HEK293 (cell line): ENCODE data around the gene CHMP4B.

ENCODE experiments used
- CTCF ChIA-PET: fragments of 350-600 bp; formaldehyde crosslinking; extraction: SDS; loops from one replicate; lab custom pipeline; 2021; ENCODE audit warnings: antibody characterized with exemption; lab: Yijun Ruan, JAX
- POLR2A ChIA-PET: fragments of 300-600 bp; formaldehyde crosslinking; extraction: SDS; loops from one replicate; lab custom pipeline; 2020; ENCODE audit warnings: antibody characterized with exemption, inconsistent platforms; lab: Yijun Ruan, JAX
- H3K27ac ChIP-seq: fragments of 200-500 bp; sonication (Bioruptor generic); 2 replicates; pipeline ENCODE4 v1.5.1; 2014; ENCODE audit warnings: low read depth, low read length, control low read depth, inconsistent platforms; ENCODE audit errors: extremely low read depth
- H3K36me3 ChIP-seq, 2 experiments: fragments of 200-500 bp in 1 of 2; sonication (Bioruptor generic) in 1 of 2; 1 replicate in 1 of 2; 2 replicates in 1 of 2; pipeline ENCODE4 v1.5.1; 2014 to 2017; ENCODE audit warnings: inconsistent platforms in 2 of 2, low read length in 2 of 2; ENCODE audit not compliant: control insufficient read depth in 2 of 2, insufficient read depth in 1 of 2
- H3K4me1 ChIP-seq: fragments of 200-500 bp; sonication (Bioruptor generic); 2 replicates; pipeline ENCODE4 v1.5.1; 2014; ENCODE audit warnings: mild to moderate bottlenecking, low read length, inconsistent platforms; ENCODE audit not compliant: control insufficient read depth, insufficient read depth
- H3K4me3 ChIP-seq: 2 replicates; pipeline ENCODE4 v1.5.1; 2011; ENCODE audit warnings: low read depth, mild to moderate bottlenecking, control low read depth, low read length, moderate library complexity
- H3K9me3 ChIP-seq: fragments of 200-500 bp; sonication (Bioruptor generic); 2 replicates; pipeline ENCODE4 v1.5.1; 2014; ENCODE audit warnings: low read depth, low read length, inconsistent platforms; ENCODE audit not compliant: control insufficient read depth, insufficient read depth
- BCL11A ChIP-seq: fragments of 450-650 bp; formaldehyde crosslinking; IDR thresholded peaks from 2 replicates; pipeline ENCODE4 v1.5.1; 2016; ENCODE audit warnings: low read depth, missing biosample characterization, missing genetic modification characterization
- EGR2 ChIP-seq: fragments of 450-650 bp; formaldehyde crosslinking; IDR thresholded peaks from 2 replicates; pipeline ENCODE4 v1.5.1; 2016; ENCODE audit warnings: low read depth, missing biosample characterization, missing genetic modification characterization
- GLIS2 ChIP-seq: fragments of 450-650 bp; formaldehyde crosslinking; IDR thresholded peaks from 2 replicates; pipeline ENCODE4 v1.5.1; 2016; ENCODE audit warnings: missing biosample characterization, missing genetic modification characterization
- IKZF3 ChIP-seq: fragments of 450-650 bp; IDR thresholded peaks from 2 replicates; pipeline ENCODE4 v1.5.0; 2018; ENCODE audit warnings: missing biosample characterization, mild to moderate bottlenecking, missing genetic modification characterization, moderate library complexity
- KLF7 ChIP-seq: fragments of 450-650 bp; formaldehyde crosslinking; IDR thresholded peaks from 2 replicates; pipeline ENCODE4 v1.5.1; 2016; ENCODE audit warnings: missing biosample characterization, missing genetic modification characterization, borderline replicate concordance
- OSR2 ChIP-seq: fragments of 450-650 bp; formaldehyde crosslinking; IDR thresholded peaks from 2 replicates; pipeline ENCODE4 v1.5.1; 2016; ENCODE audit warnings: missing biosample characterization, missing genetic modification characterization
- SP7 ChIP-seq: fragments of 450-650 bp; formaldehyde crosslinking; IDR thresholded peaks from 2 replicates; pipeline ENCODE4 v1.5.1; 2016; ENCODE audit warnings: missing biosample characterization, missing genetic modification characterization
- YY1 ChIP-seq: fragments of 450-650 bp; formaldehyde crosslinking; IDR thresholded peaks from 2 replicates; pipeline ENCODE4 v1.5.1; 2018; ENCODE audit warnings: missing biosample characterization, missing genetic modification characterization
- ZBTB8A ChIP-seq: fragments of 450-650 bp; formaldehyde crosslinking; IDR thresholded peaks from 2 replicates; pipeline ENCODE4 v1.5.1; 2016; ENCODE audit warnings: missing biosample characterization, missing genetic modification characterization
- ZNF133 ChIP-seq: fragments of 450-650 bp; formaldehyde crosslinking; IDR thresholded peaks from 2 replicates; pipeline ENCODE4 v1.5.1; 2016; ENCODE audit warnings: missing biosample characterization, missing genetic modification characterization
- ZNF155 ChIP-seq: fragments of 450-650 bp; formaldehyde crosslinking; IDR thresholded peaks from 2 replicates; pipeline ENCODE4 v1.5.1; 2016; ENCODE audit warnings: missing biosample characterization, missing genetic modification characterization
- ZNF16 ChIP-seq: fragments of 450-650 bp; formaldehyde crosslinking; IDR thresholded peaks from 2 replicates; pipeline ENCODE4 v1.5.1; 2016; ENCODE audit warnings: low read depth, missing biosample characterization, missing genetic modification characterization
- ZNF2 ChIP-seq: fragments of 450-650 bp; formaldehyde crosslinking; IDR thresholded peaks from 2 replicates; pipeline ENCODE4 v1.5.1; 2016; ENCODE audit warnings: missing biosample characterization, missing genetic modification characterization
- ZNF335 ChIP-seq: fragments of 450-650 bp; formaldehyde crosslinking; conservative IDR thresholded peaks from 2 replicates; pipeline ENCODE4 v1.5.1; 2016; ENCODE audit warnings: missing biosample characterization, missing genetic modification characterization
- ZNF341 ChIP-seq: fragments of 450-650 bp; formaldehyde crosslinking; IDR thresholded peaks from 2 replicates; pipeline ENCODE4; 2016; ENCODE audit warnings: low read depth, missing biosample characterization, missing genetic modification characterization
- ZNF548 ChIP-seq: fragments of 450-650 bp; formaldehyde crosslinking; IDR thresholded peaks from 2 replicates; pipeline ENCODE4 v1.5.1; 2016; ENCODE audit warnings: missing biosample characterization, missing genetic modification characterization
- ZNF571 ChIP-seq: fragments of 450-650 bp; formaldehyde crosslinking; IDR thresholded peaks from 2 replicates; pipeline ENCODE4 v1.5.0; 2017; ENCODE audit warnings: missing biosample characterization, missing genetic modification characterization
- ZNF677 ChIP-seq: fragments of 450-650 bp; IDR thresholded peaks from 2 replicates; pipeline ENCODE4 v1.5.0; 2018; ENCODE audit warnings: missing biosample characterization, mild to moderate bottlenecking, missing genetic modification characterization, moderate library complexity
- ZNF792 ChIP-seq: fragments of 450-650 bp; formaldehyde crosslinking; IDR thresholded peaks from 2 replicates; pipeline ENCODE4 v1.5.1; 2016; ENCODE audit warnings: missing biosample characterization, missing genetic modification characterization
- ZSCAN16 ChIP-seq: fragments of 450-650 bp; formaldehyde crosslinking; IDR thresholded peaks from 2 replicates; pipeline ENCODE4 v1.5.1; 2016; ENCODE audit warnings: missing biosample characterization, missing genetic modification characterization
- ZSCAN23 ChIP-seq: fragments of 450-650 bp; formaldehyde crosslinking; IDR thresholded peaks from 2 replicates; pipeline ENCODE4 v1.5.1; 2016; ENCODE audit warnings: missing biosample characterization, missing genetic modification characterization
- TF ChIP-seq, protein P1 (sequence below): fragments of 450-650 bp; IDR thresholded peaks from 2 replicates; pipeline ENCODE4 v1.5.1; 2018; ENCODE audit warnings: missing biosample characterization, mild to moderate bottlenecking, missing genetic modification characterization
- TF ChIP-seq, protein P2 (sequence below): fragments of 450-650 bp; formaldehyde crosslinking; IDR thresholded peaks from 2 replicates; pipeline ENCODE4 v1.5.1; 2016; ENCODE audit warnings: missing biosample characterization, missing genetic modification characterization
- TF ChIP-seq, protein P3 (sequence below): fragments of 450-650 bp; formaldehyde crosslinking; IDR thresholded peaks from 2 replicates; pipeline ENCODE4 v1.5.1; 2016; ENCODE audit warnings: missing biosample characterization, missing genetic modification characterization
- TF ChIP-seq, protein P4 (sequence below): fragments of 450-650 bp; formaldehyde crosslinking; IDR thresholded peaks from 2 replicates; pipeline ENCODE4 v1.5.1; 2017; ENCODE audit warnings: missing biosample characterization, missing genetic modification characterization

The CHMP4B gene

DNA sequence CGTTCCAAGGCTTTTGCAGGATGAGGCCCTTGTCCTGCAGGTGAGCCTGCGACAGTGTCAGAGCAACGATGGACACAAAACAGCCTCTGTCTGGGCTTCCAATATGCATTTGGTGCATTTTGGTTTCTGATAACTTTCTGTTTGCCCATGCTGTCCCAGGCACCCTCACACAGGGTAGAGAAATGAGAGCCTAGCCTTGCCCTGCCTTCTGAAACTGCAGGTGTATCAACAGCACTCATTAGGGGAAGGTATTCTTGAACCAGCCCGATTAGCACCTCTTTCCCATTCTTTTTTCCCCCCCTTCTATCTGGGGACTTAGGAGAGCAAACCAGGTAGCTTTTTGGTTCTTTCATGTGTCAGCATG lies 30.3 kb downstream of the CHMP4B start:
- Histone ChIP-seq H3K27ac (no peak overlapping the region), H3K9me3 (no peaks in the 10 kb centered on the region), H3K4me1 (peaks cover 28% of the 10 kb centered on the region), H3K36me3 (no peaks in the 10 kb centered on the region), H3K4me3 (no peak overlapping the region)
- CTCF ChIA-PET = interaction anchor here (0.9 kb wide), 1 partner anchor 20 kb away, joined by 3 read pairs; no protein-coding TSS in a partner anchor
- POLR2A ChIA-PET = no interaction called here
- no peak for TF ChIP-seq ZNF335 (tag by site-specific recombination)
- TF ChIP-seq ZSCAN16 (tag by site-specific recombination) = no peak
- TF ChIP-seq ZNF341 = no peak
- TF ChIP-seq, protein P1, sequence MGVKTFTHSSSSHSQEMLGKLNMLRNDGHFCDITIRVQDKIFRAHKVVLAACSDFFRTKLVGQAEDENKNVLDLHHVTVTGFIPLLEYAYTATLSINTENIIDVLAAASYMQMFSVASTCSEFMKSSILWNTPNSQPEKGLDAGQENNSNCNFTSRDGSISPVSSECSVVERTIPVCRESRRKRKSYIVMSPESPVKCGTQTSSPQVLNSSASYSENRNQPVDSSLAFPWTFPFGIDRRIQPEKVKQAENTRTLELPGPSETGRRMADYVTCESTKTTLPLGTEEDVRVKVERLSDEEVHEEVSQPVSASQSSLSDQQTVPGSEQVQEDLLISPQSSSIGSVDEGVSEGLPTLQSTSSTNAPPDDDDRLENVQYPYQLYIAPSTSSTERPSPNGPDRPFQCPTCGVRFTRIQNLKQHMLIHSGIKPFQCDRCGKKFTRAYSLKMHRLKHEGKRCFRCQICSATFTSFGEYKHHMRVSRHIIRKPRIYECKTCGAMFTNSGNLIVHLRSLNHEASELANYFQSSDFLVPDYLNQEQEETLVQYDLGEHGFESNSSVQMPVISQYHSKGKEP = no peak
- no peak for TF ChIP-seq ZNF2 (tag by site-specific recombination)
- TF ChIP-seq ZNF792 (tag by site-specific recombination) = no peak
- TF ChIP-seq ZNF155 (tag by site-specific recombination) = no peak
- TF ChIP-seq ZNF548 (tag by site-specific recombination) = no peak
- TF ChIP-seq EGR2 (tag by site-specific recombination) = no peak
- no peak for TF ChIP-seq ZNF133 (tag by site-specific recombination)
- TF ChIP-seq, protein P2, sequence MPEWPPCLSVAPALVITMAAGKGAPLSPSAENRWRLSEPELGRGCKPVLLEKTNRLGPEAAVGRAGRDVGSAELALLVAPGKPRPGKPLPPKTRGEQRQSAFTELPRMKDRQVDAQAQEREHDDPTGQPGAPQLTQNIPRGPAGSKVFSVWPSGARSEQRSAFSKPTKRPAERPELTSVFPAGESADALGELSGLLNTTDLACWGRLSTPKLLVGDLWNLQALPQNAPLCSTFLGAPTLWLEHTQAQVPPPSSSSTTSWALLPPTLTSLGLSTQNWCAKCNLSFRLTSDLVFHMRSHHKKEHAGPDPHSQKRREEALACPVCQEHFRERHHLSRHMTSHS (tag by site-specific recombination) = no peak
- TF ChIP-seq, protein P3, sequence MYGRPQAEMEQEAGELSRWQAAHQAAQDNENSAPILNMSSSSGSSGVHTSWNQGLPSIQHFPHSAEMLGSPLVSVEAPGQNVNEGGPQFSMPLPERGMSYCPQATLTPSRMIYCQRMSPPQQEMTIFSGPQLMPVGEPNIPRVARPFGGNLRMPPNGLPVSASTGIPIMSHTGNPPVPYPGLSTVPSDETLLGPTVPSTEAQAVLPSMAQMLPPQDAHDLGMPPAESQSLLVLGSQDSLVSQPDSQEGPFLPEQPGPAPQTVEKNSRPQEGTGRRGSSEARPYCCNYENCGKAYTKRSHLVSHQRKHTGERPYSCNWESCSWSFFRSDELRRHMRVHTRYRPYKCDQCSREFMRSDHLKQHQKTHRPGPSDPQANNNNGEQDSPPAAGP (tag by site-specific recombination) = no peak
- TF ChIP-seq ZSCAN23 (tag by site-specific recombination) = no peak
- TF ChIP-seq ZNF571 (tag by site-specific recombination) = no peak
- no peak for TF ChIP-seq ZBTB8A
- TF ChIP-seq KLF7 (tag by site-specific recombination) = no peak
- no peak for TF ChIP-seq ZNF677
- TF ChIP-seq ZNF16 = no peak

DNA sequence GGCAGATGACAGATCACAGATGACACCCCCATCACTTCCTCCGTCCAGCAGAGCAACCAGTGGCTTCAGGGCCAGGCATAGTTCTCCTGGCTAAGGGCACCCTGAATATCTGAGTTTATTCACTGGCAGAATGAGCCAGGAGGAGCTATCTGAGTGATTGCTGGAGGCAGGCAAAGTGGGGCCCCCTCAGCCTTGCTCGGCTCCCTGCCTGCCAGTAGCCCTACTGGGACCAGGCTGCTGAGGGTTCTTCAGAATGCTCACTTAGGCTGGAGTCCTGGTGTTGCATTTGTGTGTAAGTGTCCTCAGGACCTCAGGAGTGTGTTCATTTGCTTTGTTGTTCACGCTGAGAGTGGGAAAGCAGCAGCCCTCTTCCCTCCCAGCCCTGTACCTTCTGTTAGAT lies 31.2 kb downstream of the CHMP4B start:
- H3K4me1 ChIP-seq = peaks cover 34% of the 10 kb centered on the region
- POLR2A ChIA-PET = no interaction called here
- no peaks in the 10 kb centered on the region for H3K9me3 ChIP-seq
- no peak overlapping the region; the same call in 1 of the 2 replicates for H3K27ac ChIP-seq
- CTCF ChIA-PET = interaction anchor here (0.6 kb wide), 1 partner anchor 427 kb away, joined by 4 read pairs; no protein-coding TSS in a partner anchor
- H3K4me3 ChIP-seq = no peak overlapping the region
- no peaks in the 10 kb centered on the region for H3K36me3 ChIP-seq
- TF ChIP-seq BCL11A (tag by site-specific recombination) (no peak), GLIS2 (tag by site-specific recombination) (0 out of 2 replicates have a peak, but pooled peaks have one; percentile 23)

DNA sequence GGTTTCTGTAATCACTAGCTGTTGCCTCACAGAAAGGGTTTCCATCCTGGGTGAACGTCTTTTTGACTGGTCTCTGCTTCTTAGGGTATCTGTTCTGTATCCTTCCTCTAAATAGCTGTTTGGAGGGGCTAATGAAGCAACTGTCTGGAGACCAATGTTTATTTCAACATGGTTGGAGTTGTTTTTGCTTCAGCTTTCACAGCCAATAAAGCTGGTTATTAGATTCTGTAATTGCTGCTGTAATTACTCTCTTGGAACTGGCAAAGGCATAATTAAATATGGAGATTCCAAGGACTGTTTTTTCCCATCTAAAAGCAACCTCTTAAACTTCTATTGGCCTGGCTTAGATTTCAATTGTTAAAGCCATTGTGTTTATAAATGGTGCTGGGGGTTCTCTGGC lies 31.9 kb downstream of the CHMP4B start:
- H3K27ac ChIP-seq = no peak overlapping the region
- peaks cover 0 to under 1% of the 10 kb centered on the region in 2 experiments; a peak in 1 of 3 replicates for H3K36me3 ChIP-seq
- CTCF ChIA-PET = interaction anchor here (0.6 kb wide), 1 partner anchor 278 kb away, joined by 6 read pairs; no protein-coding TSS in a partner anchor
- TF ChIP-seq YY1 (tag by site-specific recombination) = no peak
- TF ChIP-seq SP7 (tag by site-specific recombination) = peak; percentile 79
- 0 out of 2 replicates have a peak, but pooled peaks have one; percentile 13 for TF ChIP-seq OSR2 (tag by site-specific recombination)
- TF ChIP-seq, protein P4, sequence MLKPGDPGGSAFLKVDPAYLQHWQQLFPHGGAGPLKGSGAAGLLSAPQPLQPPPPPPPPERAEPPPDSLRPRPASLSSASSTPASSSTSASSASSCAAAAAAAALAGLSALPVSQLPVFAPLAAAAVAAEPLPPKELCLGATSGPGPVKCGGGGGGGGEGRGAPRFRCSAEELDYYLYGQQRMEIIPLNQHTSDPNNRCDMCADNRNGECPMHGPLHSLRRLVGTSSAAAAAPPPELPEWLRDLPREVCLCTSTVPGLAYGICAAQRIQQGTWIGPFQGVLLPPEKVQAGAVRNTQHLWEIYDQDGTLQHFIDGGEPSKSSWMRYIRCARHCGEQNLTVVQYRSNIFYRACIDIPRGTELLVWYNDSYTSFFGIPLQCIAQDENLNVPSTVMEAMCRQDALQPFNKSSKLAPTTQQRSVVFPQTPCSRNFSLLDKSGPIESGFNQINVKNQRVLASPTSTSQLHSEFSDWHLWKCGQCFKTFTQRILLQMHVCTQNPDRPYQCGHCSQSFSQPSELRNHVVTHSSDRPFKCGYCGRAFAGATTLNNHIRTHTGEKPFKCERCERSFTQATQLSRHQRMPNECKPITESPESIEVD (tag by site-specific recombination) = peak; percentile 32; the same call in 1 of the 2 replicates
- 0 out of 2 replicates have a peak, but pooled peaks have one; percentile 10 for TF ChIP-seq IKZF3 (tag by site-specific recombination)
- TF ChIP-seq, all 188 proteins: peak for 4
- POLR2A ChIA-PET = interaction anchor here (1.0 kb wide), 1 partner anchor 30 kb away, joined by 6 read pairs; no protein-coding TSS in a partner anchor
- H3K4me3 ChIP-seq = no peak overlapping the region
- peaks cover 34% of the 10 kb centered on the region for H3K4me1 ChIP-seq
- H3K9me3 ChIP-seq = no peaks in the 10 kb centered on the region
